ENCODE measurements around the gene C17orf113.

Gene C17orf113

DNA sequence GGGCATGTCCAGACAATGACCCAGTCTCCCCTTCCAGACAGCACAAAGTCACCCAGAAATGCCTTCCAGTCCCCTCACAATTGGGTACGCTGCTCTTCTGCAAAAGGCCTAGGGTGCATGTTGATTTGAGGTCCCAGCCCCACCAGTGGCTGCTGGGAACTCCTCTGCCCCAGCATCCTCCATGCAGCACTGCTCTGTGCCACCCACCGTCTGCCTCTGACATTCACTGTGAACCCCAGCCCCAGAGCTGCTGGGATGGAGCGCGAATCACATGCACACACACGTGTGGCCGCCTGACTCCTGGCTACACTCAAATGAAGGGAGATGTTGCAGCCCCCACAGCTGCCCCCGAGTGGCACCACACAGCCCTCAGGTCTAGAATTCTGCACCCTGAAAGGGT, 1.2 kb upstream of the C17orf113 start:
- TF ChIP-seq, protein P1, sequence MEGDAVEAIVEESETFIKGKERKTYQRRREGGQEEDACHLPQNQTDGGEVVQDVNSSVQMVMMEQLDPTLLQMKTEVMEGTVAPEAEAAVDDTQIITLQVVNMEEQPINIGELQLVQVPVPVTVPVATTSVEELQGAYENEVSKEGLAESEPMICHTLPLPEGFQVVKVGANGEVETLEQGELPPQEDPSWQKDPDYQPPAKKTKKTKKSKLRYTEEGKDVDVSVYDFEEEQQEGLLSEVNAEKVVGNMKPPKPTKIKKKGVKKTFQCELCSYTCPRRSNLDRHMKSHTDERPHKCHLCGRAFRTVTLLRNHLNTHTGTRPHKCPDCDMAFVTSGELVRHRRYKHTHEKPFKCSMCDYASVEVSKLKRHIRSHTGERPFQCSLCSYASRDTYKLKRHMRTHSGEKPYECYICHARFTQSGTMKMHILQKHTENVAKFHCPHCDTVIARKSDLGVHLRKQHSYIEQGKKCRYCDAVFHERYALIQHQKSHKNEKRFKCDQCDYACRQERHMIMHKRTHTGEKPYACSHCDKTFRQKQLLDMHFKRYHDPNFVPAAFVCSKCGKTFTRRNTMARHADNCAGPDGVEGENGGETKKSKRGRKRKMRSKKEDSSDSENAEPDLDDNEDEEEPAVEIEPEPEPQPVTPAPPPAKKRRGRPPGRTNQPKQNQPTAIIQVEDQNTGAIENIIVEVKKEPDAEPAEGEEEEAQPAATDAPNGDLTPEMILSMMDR (conservative IDR thresholded peaks at IDR 0.05; ENCODE audit: low read depth, low read length) = no peak
- DNase-seq (ENCODE audit: low read depth) = no peak
- H3K4me3 ChIP-seq (ENCODE audit: low read length) = no peak overlapping the region

DNA sequence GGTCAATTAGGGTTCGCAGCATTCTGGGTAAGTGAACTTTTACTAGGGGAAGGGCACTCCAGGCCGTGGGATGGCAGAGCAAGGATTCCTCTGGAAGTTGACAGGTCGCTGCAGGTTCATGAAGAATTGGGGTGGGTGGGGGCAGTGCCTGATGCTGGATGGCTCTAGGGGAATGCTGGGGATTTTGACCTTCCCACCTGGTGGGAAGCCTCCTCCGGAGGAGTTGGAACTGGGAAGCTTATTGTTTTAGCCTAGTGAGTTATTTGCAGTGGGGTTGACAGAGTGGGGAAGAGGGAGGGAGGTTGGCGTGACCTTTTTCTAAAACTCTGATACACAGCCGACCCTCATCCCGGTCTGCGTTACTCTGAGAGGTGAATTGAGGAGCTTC, 606 bp upstream of the C17orf113 start:
- TF ChIP-seq, protein P1 (conservative IDR thresholded peaks at IDR 0.05; ENCODE audit: low read depth, low read length) = no peak
- H3K4me3 ChIP-seq (ENCODE audit: low read length) = peak overlapping the region; percentile 25
- DNase-seq (ENCODE audit: low read depth) = no peak

DNA sequence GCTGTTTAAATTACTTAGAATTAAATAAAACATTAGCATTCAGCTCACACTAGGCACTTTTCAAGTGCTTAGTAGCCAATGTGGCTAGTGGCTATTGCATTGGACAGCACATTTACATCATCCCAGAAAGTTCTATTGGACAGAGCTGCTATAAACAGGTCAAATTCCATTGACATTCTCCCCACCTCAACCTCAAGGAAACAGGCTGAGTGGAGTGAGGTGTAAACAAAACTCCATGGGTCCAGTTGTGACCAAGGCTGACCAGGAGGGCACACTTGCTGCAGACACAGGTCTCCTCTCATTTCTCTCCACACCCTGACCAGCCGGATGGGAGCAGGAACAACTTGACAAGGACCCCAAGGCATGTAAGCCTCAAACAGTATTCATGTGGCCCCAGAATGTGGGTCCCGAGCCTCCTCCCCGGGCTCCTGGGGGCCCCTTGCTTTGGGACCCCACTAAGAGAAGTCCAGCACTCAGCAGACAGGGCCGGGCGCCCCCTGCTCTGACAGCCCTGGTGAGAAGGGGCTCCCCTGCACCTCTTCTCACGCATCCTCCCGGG, 488 bp downstream of the C17orf113 start:
- DNase-seq (ENCODE audit: low read depth) = no peak
- H3K4me3 ChIP-seq (ENCODE audit: low read length) = peak overlapping the region; percentile 51
- TF ChIP-seq, protein P1 (conservative IDR thresholded peaks at IDR 0.05; ENCODE audit: low read depth, low read length) = no peak

DNA sequence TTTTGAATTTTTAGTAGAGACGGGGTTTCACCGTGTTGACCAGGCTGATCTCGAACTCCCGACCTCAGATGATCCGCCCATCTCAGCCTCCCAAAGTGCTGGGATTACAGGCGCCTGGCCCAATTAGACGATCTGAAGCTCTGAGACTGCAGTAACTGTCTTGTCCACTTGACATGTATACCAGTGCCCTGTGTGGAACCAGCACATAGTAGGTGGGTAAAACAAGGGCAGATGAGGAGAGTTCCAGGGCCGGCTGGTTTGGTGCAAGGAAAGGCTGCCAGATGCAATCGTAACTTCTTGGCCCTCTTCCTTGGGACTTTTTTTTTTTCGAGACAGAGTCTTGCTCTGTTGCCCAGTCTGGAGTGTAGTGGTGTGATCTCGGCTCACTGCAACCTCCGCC, 3.1 kb downstream of the C17orf113 start:
- TF ChIP-seq, protein P1 (conservative IDR thresholded peaks at IDR 0.05; ENCODE audit: low read depth, low read length) = no peak
- H3K4me3 ChIP-seq (ENCODE audit: low read length) = no peak overlapping the region
- no peak for DNase-seq (ENCODE audit: low read depth)

DNA sequence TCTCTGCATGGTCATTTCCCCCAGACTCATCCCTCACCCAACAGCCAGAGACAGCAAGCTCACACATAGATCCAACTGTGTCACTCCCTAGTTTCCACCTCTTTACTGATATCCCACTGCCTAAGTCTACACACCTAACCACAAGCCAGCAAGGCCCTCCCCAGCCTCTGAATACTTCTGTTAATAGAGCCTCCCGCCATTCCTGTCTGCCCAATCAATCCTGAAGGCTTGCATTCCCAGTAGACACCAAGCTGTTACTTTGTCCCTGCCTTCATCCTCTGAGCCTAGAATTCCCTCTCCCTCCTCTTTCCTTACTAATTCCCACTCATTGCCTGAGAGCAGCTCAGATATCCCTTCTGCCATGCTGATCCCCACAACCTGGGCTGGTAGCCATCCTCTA, 4.7 kb downstream of the C17orf113 start:
- H3K4me3 ChIP-seq (ENCODE audit: low read length) = no peak overlapping the region
- TF ChIP-seq, protein P1 (conservative IDR thresholded peaks at IDR 0.05; ENCODE audit: low read depth, low read length) = no peak
- DNase-seq (ENCODE audit: low read depth) = no peak

GRCh38 chr17:42042598-42043319, 7.6 kb downstream of the C17orf113 start:
- TF ChIP-seq, protein P1 (conservative IDR thresholded peaks at IDR 0.05; ENCODE audit: low read depth, low read length) = no peak
- DNase-seq (ENCODE audit: low read depth) = no peak
- no peak overlapping the region for H3K4me3 ChIP-seq (ENCODE audit: low read length)

DNA sequence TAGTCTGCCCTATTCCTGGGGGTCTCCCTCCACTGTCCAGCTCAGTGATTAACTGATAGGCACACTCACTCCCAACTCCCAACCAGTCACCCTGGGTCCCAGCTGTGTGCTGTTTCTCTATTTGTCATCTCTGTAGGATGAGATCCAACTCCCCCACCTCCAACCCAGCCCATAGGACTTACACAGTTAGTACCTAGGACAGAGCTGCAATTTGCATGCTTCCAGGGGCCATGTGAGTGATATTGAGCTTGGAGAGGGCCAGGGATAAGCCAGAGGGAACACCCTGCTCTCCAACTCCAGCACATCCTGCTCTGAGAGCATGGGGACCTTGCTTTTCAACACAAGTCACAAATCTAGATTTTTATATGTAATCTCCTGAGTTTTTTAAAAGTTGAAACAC, 8.8 kb downstream of the C17orf113 start:
- TF ChIP-seq, protein P1 (conservative IDR thresholded peaks at IDR 0.05; ENCODE audit: low read depth, low read length) = no peak
- H3K4me3 ChIP-seq (ENCODE audit: low read length) = no peak overlapping the region
- no peak for DNase-seq (ENCODE audit: low read depth)

All from retinal pigment epithelial cell (primary cell).